ENCODE measurements around the gene SPINK4. TPM values are rescaled to one million over a fixed set of nuclear protein-coding genes. Genes with fewer than 3 reads are reported as not detected.

The SPINK4 gene
- total RNA-seq = not detected

GRCh38 chr9:33239921-33240320 lies at the start of gene SPINK4:
Gene SPINK4 (plus strand): TSS chr9:33240167. CDS start chr9:33240209, 42 bp downstream.
- H3K4me3 Mint-ChIP-seq = no peak within 1 kb of the TSS
- CTCF ChIA-PET = interaction anchor here (0.7 to 1.1 kb wide), 3 partner anchors 9 to 47 kb away, joined by 3 to 5 read pairs (median 3); no protein-coding TSS in a partner anchor

GRCh38 chr9:33192493-33193255 lies 47.3 kb upstream of the SPINK4 start:
- CTCF ChIA-PET = no interaction called here
- POLR2A ChIA-PET = interaction anchor here (0.7 kb wide), 1 partner anchor 59 kb away, joined by 3 read pairs; no protein-coding TSS in a partner anchor
- H3K36me3 Mint-ChIP-seq (ENCODE audit: low read depth) = no peaks in the 10 kb centered on the region

More at GRCh38 chr9:33239921-33240320, at the start of gene SPINK4:
- Mint-ChIP-seq H3K4me1 (peaks cover 5% of the 10 kb centered on the region), H3K27ac (no peak within 1 kb of the TSS), H3K27me3 (peaks cover 14% of the 10 kb centered on the region), H3K36me3 (ENCODE audit: low read depth) (no peaks in the 10 kb centered on the region), H3K9me3 (no peaks in the 10 kb centered on the region)
- no peak for DNase-seq
- POLR2A ChIA-PET = interaction anchor here (0.9 to 1.5 kb wide), 3 partner anchors 14 to 215 kb away, joined by 3 to 4 read pairs (median 3); partner anchors contain the start of gene DNAJA1

GRCh38 chr9:33193818-33194217 lies 46.1 kb upstream of the SPINK4 start:
- H3K27me3 Mint-ChIP-seq = peaks cover 2% of the 10 kb centered on the region
- no peaks in the 10 kb centered on the region for H3K9me3 Mint-ChIP-seq
- ChIA-PET POLR2A (no interaction called here), CTCF (interaction anchor here (1.9 kb wide), 1 partner anchor 9 kb away, joined by 6 read pairs; no protein-coding TSS in a partner anchor)
- H3K36me3 Mint-ChIP-seq (ENCODE audit: low read depth) = no peaks in the 10 kb centered on the region
- no peak for DNase-seq
- no peak overlapping the region for H3K27ac Mint-ChIP-seq
- H3K4me3 Mint-ChIP-seq = no peak overlapping the region
- H3K4me1 Mint-ChIP-seq = no peaks in the 10 kb centered on the region

More at GRCh38 chr9:33192493-33193255, 47.3 kb upstream of the SPINK4 start:
- Mint-ChIP-seq H3K27ac (no peak overlapping the region), H3K4me1 (no peaks in the 10 kb centered on the region), H3K27me3 (peaks cover 4% of the 10 kb centered on the region), H3K4me3 (no peak overlapping the region), H3K9me3 (no peaks in the 10 kb centered on the region)
- no peak for DNase-seq

GRCh38 chr9:33196736-33197135 lies 43.2 kb upstream of the SPINK4 start:
- DNase-seq = no peak
- no peaks in the 10 kb centered on the region for H3K9me3 Mint-ChIP-seq
- H3K4me1 Mint-ChIP-seq = peaks cover 7% of the 10 kb centered on the region
- H3K4me3 Mint-ChIP-seq = no peak overlapping the region
- POLR2A ChIA-PET = interaction anchor here (1.7 kb wide), 1 partner anchor 29 kb away, joined by 3 read pairs; no protein-coding TSS in a partner anchor
- H3K36me3 Mint-ChIP-seq (ENCODE audit: low read depth) = no peaks in the 10 kb centered on the region
- no peak overlapping the region for H3K27ac Mint-ChIP-seq
- CTCF ChIA-PET = interaction anchor here (0.7 kb wide), 1 partner anchor 202 kb away, joined by 4 read pairs; no protein-coding TSS in a partner anchor
- H3K27me3 Mint-ChIP-seq = peaks cover 2% of the 10 kb centered on the region

GRCh38 chr9:33197279-33198152 lies 42.5 kb upstream of the SPINK4 start:
- DNase-seq = no peak
- H3K4me1 Mint-ChIP-seq = peaks cover 14% of the 10 kb centered on the region
- no peak overlapping the region for H3K27ac Mint-ChIP-seq
- no peak overlapping the region for H3K4me3 Mint-ChIP-seq
- ChIA-PET CTCF (interaction anchor here (0.7 kb wide), 1 partner anchor 201 kb away, joined by 4 read pairs; no protein-coding TSS in a partner anchor), POLR2A (interaction anchor here (1.7 kb wide), 1 partner anchor 30 kb away, joined by 3 read pairs; no protein-coding TSS in a partner anchor)
- H3K36me3 Mint-ChIP-seq (ENCODE audit: low read depth) = no peaks in the 10 kb centered on the region
- peaks cover 2% of the 10 kb centered on the region for H3K27me3 Mint-ChIP-seq
- no peaks in the 10 kb centered on the region for H3K9me3 Mint-ChIP-seq

- no peaks in the 10 kb centered on the region for H3K9me3 Mint-ChIP-seq
- H3K27ac Mint-ChIP-seq = no peak overlapping the region
- peaks cover 21% of the 10 kb centered on the region for H3K4me1 Mint-ChIP-seq
- no peak overlapping the region for H3K4me3 Mint-ChIP-seq
- H3K27me3 Mint-ChIP-seq = peaks cover 2% of the 10 kb centered on the region
- no peak for DNase-seq
- CTCF ChIA-PET = no interaction called here
- H3K36me3 Mint-ChIP-seq (ENCODE audit: low read depth) = no peaks in the 10 kb centered on the region
- POLR2A ChIA-PET = no interaction called here
These were observed 41.8 kb upstream of the SPINK4 start for GRCh38 chr9:33198165-33198564.

- Mint-ChIP-seq H3K27me3 (peaks cover 12% of the 10 kb centered on the region), H3K9me3 (no peaks in the 10 kb centered on the region), H3K4me1 (peaks cover 25% of the 10 kb centered on the region), H3K27ac (peak overlapping the region; percentile 75), H3K36me3 (ENCODE audit: low read depth) (no peaks in the 10 kb centered on the region), H3K4me3 (no peak overlapping the region)
- DNase-seq = no peak
- ChIA-PET CTCF (interaction anchor here (0.6 kb wide), 1 partner anchor 104 kb away, joined by 3 read pairs; no protein-coding TSS in a partner anchor), POLR2A (interaction anchor here (0.9 to 1.4 kb wide), 3 partner anchors 32 to 177 kb away, joined by 3 to 5 read pairs (median 3); partner anchors contain the start of gene B4GALT1)
These were observed 37.9 kb upstream of the SPINK4 start for GRCh38 chr9:33202018-33202417.

GRCh38 chr9:33202552-33203201 lies 37.3 kb upstream of the SPINK4 start:
- H3K27ac Mint-ChIP-seq = peak overlapping the region; percentile 75
- no peaks in the 10 kb centered on the region for H3K9me3 Mint-ChIP-seq
- H3K36me3 Mint-ChIP-seq (ENCODE audit: low read depth) = no peaks in the 10 kb centered on the region
- H3K27me3 Mint-ChIP-seq = peaks cover 12% of the 10 kb centered on the region
- peak; percentile 67 for DNase-seq
- ChIA-PET POLR2A (interaction anchor here (0.8 to 1.4 kb wide), 3 partner anchors 27 to 35 kb away, joined by 3 to 5 read pairs (median 3); partner anchors contain the start of gene B4GALT1), CTCF (no interaction called here)
- peaks cover 25% of the 10 kb centered on the region for H3K4me1 Mint-ChIP-seq
- H3K4me3 Mint-ChIP-seq = no peak overlapping the region

GRCh38 chr9:33209394-33209793 lies 30.6 kb upstream of the SPINK4 start:
- no peak for DNase-seq
- no peak overlapping the region for H3K27ac Mint-ChIP-seq
- no peaks in the 10 kb centered on the region for H3K9me3 Mint-ChIP-seq
- H3K27me3 Mint-ChIP-seq = peaks cover 6% of the 10 kb centered on the region
- ChIA-PET CTCF (no interaction called here), POLR2A (no interaction called here)
- H3K4me3 Mint-ChIP-seq = no peak overlapping the region
- no peaks in the 10 kb centered on the region for H3K36me3 Mint-ChIP-seq (ENCODE audit: low read depth)
- peaks cover 7% of the 10 kb centered on the region for H3K4me1 Mint-ChIP-seq

GRCh38 chr9:33210006-33210715 lies 29.8 kb upstream of the SPINK4 start:
- Mint-ChIP-seq H3K36me3 (ENCODE audit: low read depth) (no peaks in the 10 kb centered on the region), H3K4me3 (no peak overlapping the region), H3K27me3 (peaks cover 2% of the 10 kb centered on the region), H3K27ac (no peak overlapping the region), H3K4me1 (peaks cover 7% of the 10 kb centered on the region), H3K9me3 (no peaks in the 10 kb centered on the region)
- CTCF ChIA-PET = no interaction called here
- DNase-seq = no peak
- POLR2A ChIA-PET = no interaction called here

- Mint-ChIP-seq H3K4me3 (no peak overlapping the region), H3K9me3 (no peaks in the 10 kb centered on the region), H3K36me3 (ENCODE audit: low read depth) (no peaks in the 10 kb centered on the region), H3K4me1 (peaks cover 7% of the 10 kb centered on the region), H3K27ac (no peak overlapping the region), H3K27me3 (peaks cover 12% of the 10 kb centered on the region)
- CTCF ChIA-PET = no interaction called here
- POLR2A ChIA-PET = no interaction called here
- DNase-seq = no peak
These were observed 28.1 kb upstream of the SPINK4 start for GRCh38 chr9:33211695-33212393.

All from activated CD4-positive, alpha-beta memory T cell treated with anti-CD3 and anti-CD28 coated beads, Interleukin-2, amount 10 ng/mL, durations not matched to agents 7 days and 5 days (primary cell).